ENCODE data around the gene SKAP2. TPM values are rescaled to one million over a fixed set of nuclear protein-coding genes. Genes with fewer than 3 reads are reported as not detected.
A peak's percentile ranks its signal among the peaks of the same experiment; 100 is the strongest.

The SKAP2 gene
- total and polyA plus RNA-seq, 2 of the 13 experiments (the other 11 are each of a cell fraction or from before 2014, with no cell fraction given): 3.6 to 12.9 TPM

DNA sequence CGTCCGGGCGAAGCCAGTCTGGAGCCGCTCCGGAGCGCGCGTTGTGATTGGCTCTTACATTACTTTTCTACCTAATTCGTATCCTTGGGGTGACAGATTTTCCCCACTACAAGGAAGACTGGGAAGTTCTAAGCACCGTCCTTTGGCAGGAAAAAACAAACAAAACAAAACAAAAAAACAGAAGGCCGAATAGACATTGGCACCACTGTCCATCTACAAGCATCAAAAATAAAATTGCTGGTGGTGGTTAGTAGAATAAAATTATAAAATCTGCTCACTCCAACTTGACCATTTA lies 651 bp upstream of the SKAP2 start (continued):
- TF ChIP-seq CCDC6 (CRISPR knock-in tag; IDR thresholded peaks at IDR 0.05) (no peak), FOXJ3 (CRISPR knock-in tag; IDR thresholded peaks at IDR 0.05; ENCODE audit: borderline replicate concordance) (no peak), ZNF20 (CRISPR knock-in tag; IDR thresholded peaks at IDR 0.05) (no peak), SOX6 (IDR thresholded peaks at IDR 0.05) (no peak), SOX6 (CRISPR knock-in tag; IDR thresholded peaks at IDR 0.05) (0 out of 2 replicates have a peak, but pooled peaks have one; percentile 15), KAT8 (CRISPR knock-in tag; IDR thresholded peaks at IDR 0.05) (0 out of 2 replicates have a peak, but pooled peaks have one; percentile 3), ZSCAN9 (CRISPR knock-in tag; IDR thresholded peaks at IDR 0.05; ENCODE audit: borderline replicate concordance) (0 out of 2 replicates have a peak, but pooled peaks have one; percentile 12), ZMYM4 (CRISPR knock-in tag; IDR thresholded peaks at IDR 0.05) (no peak), CREB1 (IDR thresholded peaks at IDR 0.05) (no peak), CREB1 (CRISPR knock-in tag; IDR thresholded peaks at IDR 0.05) (no peak), MEIS2 (CRISPR knock-in tag; IDR thresholded peaks at IDR 0.05) (no peak), ZSCAN21 (CRISPR knock-in tag; IDR thresholded peaks at IDR 0.05; ENCODE audit: borderline replicate concordance) (no peak), ZNF670 (CRISPR knock-in tag; IDR thresholded peaks at IDR 0.05; ENCODE audit: borderline replicate concordance) (no peak), ZNF282 (IDR thresholded peaks at IDR 0.05; ENCODE audit: partially characterized antibody) (no peak), ZBTB20 (CRISPR knock-in tag; IDR thresholded peaks at IDR 0.05; ENCODE audit: borderline replicate concordance, low read depth) (0 out of 2 replicates have a peak, but pooled peaks have one; percentile 6), ZNF772 (CRISPR knock-in tag; IDR thresholded peaks at IDR 0.05) (no peak), ZSCAN12 (CRISPR knock-in tag; IDR thresholded peaks at IDR 0.05) (no peak)
- TF ChIP-seq, protein P1, sequence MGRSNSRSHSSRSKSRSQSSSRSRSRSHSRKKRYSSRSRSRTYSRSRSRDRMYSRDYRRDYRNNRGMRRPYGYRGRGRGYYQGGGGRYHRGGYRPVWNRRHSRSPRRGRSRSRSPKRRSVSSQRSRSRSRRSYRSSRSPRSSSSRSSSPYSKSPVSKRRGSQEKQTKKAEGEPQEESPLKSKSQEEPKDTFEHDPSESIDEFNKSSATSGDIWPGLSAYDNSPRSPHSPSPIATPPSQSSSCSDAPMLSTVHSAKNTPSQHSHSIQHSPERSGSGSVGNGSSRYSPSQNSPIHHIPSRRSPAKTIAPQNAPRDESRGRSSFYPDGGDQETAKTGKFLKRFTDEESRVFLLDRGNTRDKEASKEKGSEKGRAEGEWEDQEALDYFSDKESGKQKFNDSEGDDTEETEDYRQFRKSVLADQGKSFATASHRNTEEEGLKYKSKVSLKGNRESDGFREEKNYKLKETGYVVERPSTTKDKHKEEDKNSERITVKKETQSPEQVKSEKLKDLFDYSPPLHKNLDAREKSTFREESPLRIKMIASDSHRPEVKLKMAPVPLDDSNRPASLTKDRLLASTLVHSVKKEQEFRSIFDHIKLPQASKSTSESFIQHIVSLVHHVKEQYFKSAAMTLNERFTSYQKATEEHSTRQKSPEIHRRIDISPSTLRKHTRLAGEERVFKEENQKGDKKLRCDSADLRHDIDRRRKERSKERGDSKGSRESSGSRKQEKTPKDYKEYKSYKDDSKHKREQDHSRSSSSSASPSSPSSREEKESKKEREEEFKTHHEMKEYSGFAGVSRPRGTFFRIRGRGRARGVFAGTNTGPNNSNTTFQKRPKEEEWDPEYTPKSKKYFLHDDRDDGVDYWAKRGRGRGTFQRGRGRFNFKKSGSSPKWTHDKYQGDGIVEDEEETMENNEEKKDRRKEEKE (IDR thresholded peaks at IDR 0.05): no peak
- TF ChIP-seq, protein P2, sequence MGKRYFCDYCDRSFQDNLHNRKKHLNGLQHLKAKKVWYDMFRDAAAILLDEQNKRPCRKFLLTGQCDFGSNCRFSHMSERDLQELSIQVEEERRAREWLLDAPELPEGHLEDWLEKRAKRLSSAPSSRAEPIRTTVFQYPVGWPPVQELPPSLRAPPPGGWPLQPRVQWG (CRISPR knock-in tag; IDR thresholded peaks at IDR 0.05; ENCODE audit: borderline replicate concordance, low read depth): no peak
- TF ChIP-seq, protein P3, sequence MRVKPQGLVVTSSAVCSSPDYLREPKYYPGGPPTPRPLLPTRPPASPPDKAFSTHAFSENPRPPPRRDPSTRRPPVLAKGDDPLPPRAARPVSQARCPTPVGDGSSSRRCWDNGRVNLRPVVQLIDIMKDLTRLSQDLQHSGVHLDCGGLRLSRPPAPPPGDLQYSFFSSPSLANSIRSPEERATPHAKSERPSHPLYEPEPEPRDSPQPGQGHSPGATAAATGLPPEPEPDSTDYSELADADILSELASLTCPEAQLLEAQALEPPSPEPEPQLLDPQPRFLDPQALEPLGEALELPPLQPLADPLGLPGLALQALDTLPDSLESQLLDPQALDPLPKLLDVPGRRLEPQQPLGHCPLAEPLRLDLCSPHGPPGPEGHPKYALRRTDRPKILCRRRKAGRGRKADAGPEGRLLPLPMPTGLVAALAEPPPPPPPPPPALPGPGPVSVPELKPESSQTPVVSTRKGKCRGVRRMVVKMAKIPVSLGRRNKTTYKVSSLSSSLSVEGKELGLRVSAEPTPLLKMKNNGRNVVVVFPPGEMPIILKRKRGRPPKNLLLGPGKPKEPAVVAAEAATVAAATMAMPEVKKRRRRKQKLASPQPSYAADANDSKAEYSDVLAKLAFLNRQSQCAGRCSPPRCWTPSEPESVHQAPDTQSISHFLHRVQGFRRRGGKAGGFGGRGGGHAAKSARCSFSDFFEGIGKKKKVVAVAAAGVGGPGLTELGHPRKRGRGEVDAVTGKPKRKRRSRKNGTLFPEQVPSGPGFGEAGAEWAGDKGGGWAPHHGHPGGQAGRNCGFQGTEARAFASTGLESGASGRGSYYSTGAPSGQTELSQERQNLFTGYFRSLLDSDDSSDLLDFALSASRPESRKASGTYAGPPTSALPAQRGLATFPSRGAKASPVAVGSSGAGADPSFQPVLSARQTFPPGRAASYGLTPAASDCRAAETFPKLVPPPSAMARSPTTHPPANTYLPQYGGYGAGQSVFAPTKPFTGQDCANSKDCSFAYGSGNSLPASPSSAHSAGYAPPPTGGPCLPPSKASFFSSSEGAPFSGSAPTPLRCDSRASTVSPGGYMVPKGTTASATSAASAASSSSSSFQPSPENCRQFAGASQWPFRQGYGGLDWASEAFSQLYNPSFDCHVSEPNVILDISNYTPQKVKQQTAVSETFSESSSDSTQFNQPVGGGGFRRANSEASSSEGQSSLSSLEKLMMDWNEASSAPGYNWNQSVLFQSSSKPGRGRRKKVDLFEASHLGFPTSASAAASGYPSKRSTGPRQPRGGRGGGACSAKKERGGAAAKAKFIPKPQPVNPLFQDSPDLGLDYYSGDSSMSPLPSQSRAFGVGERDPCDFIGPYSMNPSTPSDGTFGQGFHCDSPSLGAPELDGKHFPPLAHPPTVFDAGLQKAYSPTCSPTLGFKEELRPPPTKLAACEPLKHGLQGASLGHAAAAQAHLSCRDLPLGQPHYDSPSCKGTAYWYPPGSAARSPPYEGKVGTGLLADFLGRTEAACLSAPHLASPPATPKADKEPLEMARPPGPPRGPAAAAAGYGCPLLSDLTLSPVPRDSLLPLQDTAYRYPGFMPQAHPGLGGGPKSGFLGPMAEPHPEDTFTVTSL (CRISPR knock-in tag; IDR thresholded peaks at IDR 0.05; ENCODE audit: borderline replicate concordance): peak; percentile 32; the same call in 1 of the 2 replicates
- TF ChIP-seq, protein P4, sequence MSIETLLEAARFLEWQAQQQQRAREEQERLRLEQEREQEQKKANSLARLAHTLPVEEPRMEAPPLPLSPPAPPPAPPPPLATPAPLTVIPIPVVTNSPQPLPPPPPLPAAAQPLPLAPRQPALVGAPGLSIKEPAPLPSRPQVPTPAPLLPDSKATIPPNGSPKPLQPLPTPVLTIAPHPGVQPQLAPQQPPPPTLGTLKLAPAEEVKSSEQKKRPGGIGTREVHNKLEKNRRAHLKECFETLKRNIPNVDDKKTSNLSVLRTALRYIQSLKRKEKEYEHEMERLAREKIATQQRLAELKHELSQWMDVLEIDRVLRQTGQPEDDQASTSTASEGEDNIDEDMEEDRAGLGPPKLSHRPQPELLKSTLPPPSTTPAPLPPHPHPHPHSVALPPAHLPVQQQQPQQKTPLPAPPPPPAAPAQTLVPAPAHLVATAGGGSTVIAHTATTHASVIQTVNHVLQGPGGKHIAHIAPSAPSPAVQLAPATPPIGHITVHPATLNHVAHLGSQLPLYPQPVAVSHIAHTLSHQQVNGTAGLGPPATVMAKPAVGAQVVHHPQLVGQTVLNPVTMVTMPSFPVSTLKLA (IDR thresholded peaks at IDR 0.05): no peak
